Measurements from ENCODE around the gene GPR68.
"Not testable (repeated sequence)": the region's sequence is repeated elsewhere in the genome, so short reads cannot be mapped to it uniquely, and the experiment has no call there.

The GPR68 gene

GRCh38 chr14:91185721-91186120, 58.8 kb downstream of the GPR68 start:
- no peak overlapping the region for H3K27ac ChIP-seq
- no peak overlapping the region for H3K4me2 ChIP-seq
- peaks cover 74 to 94% (median 85%) of the 10 kb centered on the region in 11 experiments for H3K36me3 ChIP-seq
- no peaks in the 10 kb centered on the region for H4K20me1 ChIP-seq
- H3K4me3 ChIP-seq: no peak overlapping the region
- H3K4me1 ChIP-seq: peaks cover 0 to 11% (median 2%) of the 10 kb centered on the region in 10 experiments; a peak in 4 of 20 replicates
- no peaks in the 10 kb centered on the region for H3K27me3 ChIP-seq
- no peak overlapping the region for H3K9ac ChIP-seq
- TF ChIP-seq Cebpa-rat (IDR thresholded peaks at IDR 0.05): no peak
- no peaks in the 10 kb centered on the region for H3K9me3 ChIP-seq (replicated peaks in 1 of 11)

GRCh38 chr14:91184559-91184958, 59.9 kb downstream of the GPR68 start:
- Histone ChIP-seq H3K4me2 (no peak overlapping the region), H4K20me1 (no peaks in the 10 kb centered on the region), H3K9me3 (replicated peaks in 1 of 11) (no peaks in the 10 kb centered on the region), H3K4me1 (peaks cover 0 to 11% (median 2%) of the 10 kb centered on the region in 10 experiments; a peak in 4 of 20 replicates), H3K9ac (no peak overlapping the region), H3K27me3 (no peaks in the 10 kb centered on the region), H3K27ac (no peak overlapping the region), H3K36me3 (peaks cover 65 to 95% (median 84%) of the 10 kb centered on the region in 11 experiments), H3K4me3 (no peak overlapping the region)
- no peak for TF ChIP-seq Cebpa-rat (IDR thresholded peaks at IDR 0.05)

- H3K27ac ChIP-seq; H4K20me1 ChIP-seq; H3K4me2 ChIP-seq; H3K9me3 ChIP-seq (replicated peaks in 1 of 11); H3K27me3 ChIP-seq; H3K4me3 ChIP-seq; H3K9ac ChIP-seq: not testable (repeated sequence)
- H3K4me1 ChIP-seq: peaks cover 0 to 11% (median 2%) of the 10 kb centered on the region in 10 experiments; a peak in 4 of 20 replicates
- peaks cover 53 to 92% (median 75%) of the 10 kb centered on the region in 11 experiments for H3K36me3 ChIP-seq
These were observed 61.8 kb downstream of the GPR68 start for GRCh38 chr14:91182753-91183152.
